Measurements from ENCODE around the gene TMEM266.

DNA sequence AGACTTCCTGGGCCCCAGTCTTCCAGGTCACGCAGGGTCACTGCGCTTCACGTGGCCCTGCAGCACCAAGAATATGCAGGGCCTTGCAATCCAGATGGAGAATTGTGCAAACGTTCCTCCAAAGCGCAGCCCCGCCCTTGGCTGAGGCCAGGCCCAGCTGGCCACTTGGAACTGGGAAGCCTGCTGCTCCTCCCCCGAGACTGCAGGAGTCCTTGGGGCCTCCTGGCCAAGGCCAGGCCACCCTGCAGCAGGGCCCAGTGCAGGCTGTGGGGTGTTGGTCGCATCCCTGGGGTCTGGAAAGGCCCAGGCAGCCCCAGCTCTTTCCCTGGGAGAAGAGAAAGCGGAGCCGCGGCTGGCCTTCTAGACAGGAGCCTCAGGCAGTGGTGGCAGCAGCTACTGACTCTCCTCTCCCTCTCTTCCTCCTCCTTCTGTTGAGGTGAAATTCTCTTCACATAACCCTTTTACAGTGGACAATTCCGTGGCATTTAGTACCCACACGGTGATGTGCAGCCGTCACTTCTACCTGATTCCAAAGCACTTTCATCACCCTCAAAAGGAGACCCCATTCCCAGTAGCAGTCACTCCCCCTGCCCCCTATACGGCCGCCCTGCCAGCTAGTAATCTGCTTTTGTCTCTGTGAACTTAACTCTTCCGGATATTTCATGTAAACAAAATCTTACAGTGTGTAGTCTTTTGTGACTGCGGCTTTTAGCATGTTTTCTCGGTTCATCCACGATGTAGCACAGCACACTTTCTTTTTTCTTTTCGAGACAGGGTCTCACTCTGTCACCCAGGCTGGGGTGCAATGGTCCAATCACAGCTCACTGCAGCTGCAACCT, 103.9 kb downstream of the TMEM266 start:
- no peak for TF ChIP-seq YY1 (IDR thresholded peaks at IDR 0.05; ENCODE audit: insufficient read depth, insufficient read length)
- no peak for TF ChIP-seq SUZ12 (IDR thresholded peaks at IDR 0.05; ENCODE audit: extremely low read depth, insufficient read depth, insufficient read length)
- no peak for TF ChIP-seq ZNF274 (IDR thresholded peaks at IDR 0.05; ENCODE audit: low read depth, low read length)
